Calu3 (cell line): ENCODE results near the gene NANS. TPM values are rescaled to one million over a fixed set of nuclear protein-coding genes. Genes with fewer than 3 reads are reported as not detected.

ENCODE experiments used
- total RNA-seq: library from RNA; stranded (reverse); gene quantifications from 2 replicates; pipeline ENCODE4 v1.2.3, GENCODE V29; 2022

Gene NANS
- total RNA-seq, 1 experiment from 2014 or later = 47.5 TPM

Other genes starting within 250 kb of the NANS start
- 9.1 and 12.0 TPM in 2 replicates for gene FOXE1, start 203.5 kb upstream of the NANS start, total RNA-seq
- gene TRMO, start 134.2 kb upstream of the NANS start, total RNA-seq = 4.8 and 5.0 TPM in 2 replicates
- not detected in 2 replicates for gene HEMGN, start 118.6 kb upstream of the NANS start, total RNA-seq
- 118 and 135 TPM in 2 replicates for gene ANP32B, start 73.4 kb upstream of the NANS start, total RNA-seq
- gene TRIM14, start 62.5 kb downstream of the NANS start, total RNA-seq = 34.1 and 54.0 TPM in 2 replicates
- gene CORO2A, start 135.9 kb downstream of the NANS start, total RNA-seq = 24.3 and 30.6 TPM in 2 replicates
- 8.3 TPM in 2 replicates for gene TBC1D2, start 198.9 kb downstream of the NANS start, total RNA-seq